Stimulated activated CD4-positive, alpha-beta T cell treated with anti-CD3 and anti-CD28 coated beads, TNF-alpha, amount 100 ng/mL, for 24 hours (primary cell): ENCODE data around the gene TMEM229A.
"Not testable (repeated sequence)": the region's sequence is repeated elsewhere in the genome, so short reads cannot be mapped to it uniquely, and the experiment has no call there.

Experiments used
- DNase-seq, 3 experiments: peaks; one replicate each; pipeline ENCODE4 v3.0.0-alpha.2; 2020; ENCODE audit warnings: low read depth in 3 of 3

Gene TMEM229A

DNA sequence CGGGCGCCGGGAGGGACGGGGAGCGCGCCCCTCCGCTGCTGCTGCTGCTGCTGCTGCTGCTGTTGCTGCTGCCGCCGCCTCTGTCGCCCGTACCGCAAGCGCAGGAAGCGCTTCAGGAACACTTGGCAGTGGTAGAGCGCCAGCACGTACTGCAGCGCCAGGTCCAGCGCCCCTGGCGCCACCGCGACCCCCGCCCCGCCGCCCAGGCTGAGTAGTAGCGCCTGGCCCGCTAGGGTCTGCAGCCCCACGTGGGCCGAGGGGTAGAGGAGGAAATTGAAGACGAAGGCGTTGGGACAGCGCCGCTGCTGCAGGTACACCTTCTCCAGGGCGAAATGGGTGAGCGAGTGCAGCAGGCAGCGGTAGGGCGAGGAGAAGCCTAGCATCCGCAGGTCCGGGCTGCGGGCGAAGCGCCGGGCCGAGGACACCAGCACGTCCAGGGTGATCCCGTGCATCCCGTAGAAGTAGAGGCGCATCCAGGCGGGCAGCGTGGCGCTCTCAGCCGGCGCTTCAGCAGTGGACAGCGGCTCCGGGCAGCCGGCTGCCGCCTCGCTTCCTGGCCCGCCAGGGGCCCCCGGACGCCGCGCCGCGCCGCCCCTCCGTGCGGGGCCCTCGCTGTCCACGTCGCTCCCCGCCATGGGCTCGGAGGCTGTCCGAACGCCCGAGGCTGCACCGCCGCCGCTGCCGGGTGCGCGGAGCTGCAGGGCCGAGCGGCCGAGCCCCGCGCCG, at the start of gene TMEM229A:
Gene TMEM229A, minus strand, starts transcription at position 699 of the 726 bp plus-strand sequence. Its CDS starts 64 bp downstream, at position 635.
- DNase-seq = no peak

DNA sequence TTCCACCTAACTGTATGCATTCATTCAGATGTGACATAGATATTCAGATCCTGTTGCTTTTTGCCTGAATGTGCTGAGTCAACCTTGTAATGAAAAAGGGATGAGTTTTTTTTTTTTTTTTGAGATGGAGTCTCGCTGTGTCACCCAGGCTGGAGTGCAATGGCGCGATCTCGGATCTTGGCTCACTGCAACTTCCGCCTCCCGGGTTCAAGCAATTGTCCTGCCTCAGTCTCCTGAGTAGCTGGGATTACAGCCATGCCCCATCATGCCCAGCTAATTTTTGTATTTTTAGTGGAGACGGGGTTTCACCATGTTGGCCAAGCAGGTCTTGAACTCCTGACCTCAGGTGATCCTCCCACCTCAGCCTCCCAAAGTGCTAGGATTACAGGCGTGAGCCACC, 49.4 kb upstream of the TMEM229A start:
- DNase-seq = not testable (repeated sequence)

DNA sequence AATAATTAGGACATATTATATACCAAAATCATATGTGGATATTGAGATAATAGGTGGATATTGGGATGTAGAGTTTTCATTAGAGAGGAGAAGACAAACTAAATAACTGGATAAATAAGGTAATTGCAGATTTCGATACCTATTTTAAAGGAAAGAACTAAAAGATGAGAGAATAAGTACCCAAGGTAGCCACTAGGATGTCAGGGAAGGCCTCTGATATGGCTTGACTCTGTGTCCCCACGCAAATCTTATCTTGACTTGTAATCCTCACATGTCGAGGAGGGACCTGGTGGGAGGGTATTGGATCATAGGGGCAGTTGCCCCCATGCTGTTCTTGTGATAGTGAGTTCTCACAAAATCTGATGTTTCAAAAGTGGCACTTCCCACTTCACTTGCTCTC, 44.7 kb upstream of the TMEM229A start:
- no peak for DNase-seq

DNA sequence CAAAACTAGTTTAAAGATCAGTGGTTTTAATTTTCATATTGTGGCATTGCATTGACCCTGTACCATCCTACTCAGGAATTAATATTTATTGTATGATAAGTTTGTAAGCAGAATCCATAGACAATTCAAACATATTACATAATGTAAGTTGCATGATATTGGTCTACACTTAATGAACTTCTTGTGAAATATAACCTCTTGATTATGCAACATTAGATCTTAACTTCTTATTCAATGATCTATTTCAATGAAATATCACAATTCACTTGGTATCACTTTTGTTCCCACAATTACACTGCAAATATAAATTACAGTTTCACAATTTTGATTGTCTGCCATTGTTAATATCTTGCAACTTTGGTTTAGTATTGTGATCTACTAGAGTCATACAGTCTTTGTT, 44.0 kb upstream of the TMEM229A start:
- no peak for DNase-seq

DNA sequence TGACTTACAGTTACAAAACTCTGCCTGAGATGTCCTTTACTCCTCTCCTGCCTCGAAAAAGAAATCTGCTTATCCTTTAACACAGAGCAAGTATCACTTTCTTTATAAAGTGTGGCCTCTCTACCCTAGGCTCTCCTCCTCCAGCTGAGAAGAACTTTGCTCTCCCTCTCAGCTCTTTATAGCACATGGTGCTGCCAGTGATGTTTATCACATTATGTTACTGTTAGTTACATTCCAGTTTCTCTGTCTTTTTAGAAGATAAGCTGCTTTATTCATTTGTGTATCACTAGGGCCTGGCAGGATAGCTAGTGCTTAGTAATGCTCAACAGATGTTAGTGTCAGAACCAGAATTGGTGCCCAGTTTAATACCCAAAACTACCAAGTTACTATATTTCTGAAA, 41.1 kb upstream of the TMEM229A start:
- DNase-seq = no peak

DNA sequence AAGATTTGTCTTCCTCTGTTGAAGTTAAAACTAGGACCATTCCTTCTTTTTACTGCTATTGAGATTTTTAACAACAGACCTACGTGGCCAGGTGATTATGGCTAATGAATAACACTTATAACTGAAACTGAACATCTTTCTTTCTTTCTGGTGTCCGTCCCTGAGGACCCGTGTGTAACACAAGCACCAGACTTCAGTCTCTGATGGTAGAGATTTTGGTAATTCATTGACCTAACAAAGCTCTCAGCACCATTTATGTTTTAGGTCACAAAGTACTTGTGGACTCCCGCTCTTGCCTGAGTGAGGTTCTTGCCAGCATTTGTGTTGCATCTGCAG, 40.4 kb upstream of the TMEM229A start:
- no peak for DNase-seq

DNA sequence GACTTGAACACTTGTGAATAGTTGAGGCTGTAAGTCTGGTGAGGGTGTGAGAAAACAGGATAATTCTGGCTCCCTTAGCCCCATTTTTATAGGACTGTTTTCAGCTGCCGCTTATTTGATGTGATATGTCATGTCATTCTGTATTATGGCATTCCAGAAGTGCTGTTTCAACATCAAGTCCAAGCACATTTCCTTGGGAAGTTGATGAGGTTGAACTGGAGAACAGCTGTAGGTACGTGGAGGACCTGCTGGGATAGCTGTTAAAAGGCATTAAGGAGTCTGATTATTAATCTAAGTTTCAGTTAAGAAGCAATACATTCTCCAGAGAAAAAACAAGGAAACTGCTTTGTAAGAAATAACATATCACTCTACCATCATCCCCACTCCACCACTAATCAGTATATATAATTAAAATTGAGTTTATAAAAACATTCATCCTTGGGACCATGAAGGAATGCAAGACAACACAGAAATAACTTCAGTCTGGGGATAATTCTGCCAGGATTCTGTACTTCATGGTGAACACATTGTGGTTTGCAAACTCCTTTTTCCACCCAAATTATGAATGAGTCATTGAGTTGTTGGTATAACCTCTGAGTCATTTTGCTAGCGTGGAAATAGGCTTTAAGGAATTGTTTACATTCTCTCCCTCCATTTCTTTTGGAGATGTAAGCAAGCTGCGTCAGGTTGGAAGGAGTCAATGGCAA, 39.9 kb upstream of the TMEM229A start:
- DNase-seq = no peak

DNA sequence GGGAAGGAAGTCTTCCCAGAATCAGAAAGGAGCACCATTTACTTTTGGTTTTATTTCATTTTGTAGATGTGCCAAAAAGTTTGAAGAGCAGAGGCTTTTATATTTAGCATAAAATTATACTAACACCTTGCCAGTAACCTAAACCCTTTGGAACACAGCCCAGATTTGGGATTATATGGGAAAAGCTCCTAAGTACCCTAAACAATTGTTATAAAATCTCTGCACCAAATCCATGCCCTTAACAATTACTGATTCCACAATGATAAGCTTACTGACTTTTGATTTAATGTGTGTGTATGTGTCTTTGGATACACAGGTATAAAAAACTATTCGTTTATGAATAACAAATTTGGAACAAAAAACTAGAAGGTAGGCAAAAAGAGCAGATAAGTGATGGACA, 39.0 kb upstream of the TMEM229A start:
- DNase-seq = no peak

DNA sequence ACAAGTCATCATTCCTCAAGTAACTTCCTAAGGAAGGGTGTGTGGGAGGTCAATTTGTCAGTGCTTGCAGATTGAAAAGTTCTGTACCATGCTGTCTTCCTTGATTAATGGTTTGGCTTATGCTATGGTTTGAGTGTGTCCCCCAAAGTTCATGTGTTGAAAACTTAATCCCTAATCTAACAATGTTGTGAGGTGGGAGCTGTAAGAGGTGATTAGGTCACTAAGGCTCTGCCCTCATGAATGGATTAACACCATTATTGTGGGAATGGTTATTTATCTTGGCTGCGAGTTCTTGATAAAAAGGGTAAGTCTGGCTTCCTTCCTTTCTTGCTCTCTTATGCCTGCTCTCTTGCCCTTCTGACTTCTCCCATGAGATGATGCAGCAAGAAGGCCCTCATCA, 29.3 kb upstream of the TMEM229A start:
- DNase-seq = no peak

DNA sequence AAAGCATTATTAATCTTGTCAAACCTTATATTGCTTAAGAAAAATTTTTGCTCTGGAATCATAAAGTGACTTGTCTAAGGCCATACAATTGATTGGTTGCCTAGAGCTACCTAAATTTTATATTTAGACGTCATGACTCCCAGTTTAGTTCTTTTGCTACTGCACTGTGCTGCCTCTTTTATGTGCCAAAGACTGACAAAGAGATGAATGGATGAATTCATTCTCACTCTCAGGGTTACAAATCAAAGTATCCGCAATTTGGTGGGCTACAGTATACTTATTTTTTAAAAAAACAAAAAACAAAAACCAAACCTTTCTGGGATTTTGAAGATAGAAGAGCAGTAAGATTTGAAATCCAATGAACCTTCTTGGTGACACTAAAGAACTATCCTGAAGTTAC, 27.7 kb upstream of the TMEM229A start:
- DNase-seq = no peak

DNA sequence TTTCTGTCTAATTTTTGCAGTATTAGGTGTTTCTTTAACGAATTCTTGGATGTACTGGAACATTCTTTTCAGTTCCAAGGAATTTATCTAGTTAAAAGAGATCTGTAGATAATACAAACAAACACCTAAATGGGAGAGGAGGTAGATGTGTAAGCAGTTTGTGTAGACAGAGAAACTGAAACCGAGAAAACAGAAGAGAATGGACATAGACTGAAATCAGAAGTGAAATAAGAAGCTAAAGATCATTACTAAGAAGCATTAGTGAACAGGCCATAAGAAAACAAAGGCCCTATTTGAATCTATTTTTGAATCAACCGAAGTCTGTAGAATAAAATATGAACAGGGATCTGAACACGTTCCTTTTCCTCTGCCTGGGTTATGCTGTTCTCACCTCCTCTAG, 26.5 kb upstream of the TMEM229A start:
- no peak for DNase-seq

DNA sequence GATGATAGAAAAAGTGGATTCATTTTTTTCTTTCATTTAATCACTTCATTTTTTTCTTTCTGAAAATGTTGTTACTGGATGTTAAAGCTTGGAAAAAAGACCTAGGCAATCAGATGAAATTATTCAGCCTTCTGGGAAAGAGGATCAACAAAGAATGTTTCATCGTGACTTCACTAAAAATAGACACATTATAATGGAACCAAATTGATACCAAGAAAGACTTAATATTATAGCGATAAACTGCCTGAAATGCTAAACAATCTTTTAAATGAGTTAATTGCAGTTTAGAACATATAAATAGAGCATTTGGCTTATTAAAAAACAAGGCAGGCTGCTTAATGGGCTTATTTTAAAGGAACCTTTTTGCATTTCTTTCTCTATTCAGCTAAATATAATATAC, 25.6 kb upstream of the TMEM229A start:
- no peak for DNase-seq

DNA sequence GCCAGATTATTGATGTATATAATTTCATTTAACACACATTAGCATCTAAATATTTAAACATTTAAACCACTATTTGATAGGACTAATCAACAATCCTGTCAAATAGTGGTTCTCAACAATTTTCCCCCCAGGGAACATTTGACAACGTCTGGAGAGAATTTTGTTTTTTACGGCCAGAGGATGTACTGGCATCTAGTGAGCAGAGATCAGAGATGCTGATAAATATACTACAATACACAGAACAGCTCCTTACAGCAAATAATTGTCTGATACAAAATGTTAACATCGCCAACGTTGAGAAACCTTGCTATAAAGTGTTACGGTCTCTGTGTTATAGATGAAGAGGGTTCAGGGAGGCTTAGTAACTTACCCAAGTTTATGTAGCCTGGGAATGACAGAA, 25.0 kb upstream of the TMEM229A start:
- no peak for DNase-seq

DNA sequence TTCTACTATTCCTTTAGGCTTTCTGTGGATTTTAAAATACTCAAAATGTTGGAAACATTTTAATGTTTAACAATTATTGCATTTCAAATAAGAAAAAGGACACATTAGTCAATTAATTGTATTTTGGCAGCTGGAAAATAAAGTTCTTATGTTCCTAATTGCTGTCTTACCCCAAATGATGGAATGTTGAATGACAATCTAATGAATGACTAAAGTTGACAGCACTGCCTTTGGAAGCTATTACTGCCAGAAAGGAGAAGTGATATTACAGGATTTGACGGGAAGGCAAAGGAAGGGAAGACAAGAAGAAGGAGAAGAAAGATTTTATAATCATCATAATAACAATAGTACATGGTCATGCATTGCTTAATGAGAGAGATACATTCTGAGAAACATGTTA, 23.4 kb upstream of the TMEM229A start:
- DNase-seq = no peak

DNA sequence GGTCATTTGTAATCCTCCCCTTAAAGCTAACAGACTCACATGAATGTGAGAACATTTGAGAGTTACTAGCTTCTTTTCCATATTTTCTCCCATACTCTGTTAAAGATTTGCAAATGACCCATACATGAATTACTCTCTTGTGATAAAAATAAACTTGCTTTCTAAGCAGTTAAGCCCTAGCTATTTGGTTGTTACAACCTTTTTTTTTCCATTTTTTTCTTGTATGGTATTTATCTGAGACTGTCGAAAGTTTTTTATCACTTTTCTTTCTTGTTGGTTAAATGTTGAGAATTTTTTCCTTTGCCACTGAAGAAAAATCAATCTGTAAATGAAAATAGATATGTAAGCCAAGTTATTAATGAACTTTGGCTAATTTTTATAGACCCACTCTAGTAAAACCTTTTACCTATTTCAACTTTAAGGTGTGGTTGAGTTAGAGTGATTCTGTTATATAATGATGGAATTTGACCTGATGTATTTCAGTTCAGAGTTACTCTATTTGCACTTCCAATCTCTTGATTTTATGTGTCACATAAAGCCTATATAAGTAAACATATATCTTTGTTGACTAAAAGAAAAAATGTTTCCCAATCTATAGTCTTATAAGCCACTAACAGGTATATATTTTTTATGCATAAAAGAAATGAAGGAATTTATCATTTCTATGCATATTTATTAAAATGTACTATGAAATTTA, 19.0 kb upstream of the TMEM229A start:
- DNase-seq = no peak

DNA sequence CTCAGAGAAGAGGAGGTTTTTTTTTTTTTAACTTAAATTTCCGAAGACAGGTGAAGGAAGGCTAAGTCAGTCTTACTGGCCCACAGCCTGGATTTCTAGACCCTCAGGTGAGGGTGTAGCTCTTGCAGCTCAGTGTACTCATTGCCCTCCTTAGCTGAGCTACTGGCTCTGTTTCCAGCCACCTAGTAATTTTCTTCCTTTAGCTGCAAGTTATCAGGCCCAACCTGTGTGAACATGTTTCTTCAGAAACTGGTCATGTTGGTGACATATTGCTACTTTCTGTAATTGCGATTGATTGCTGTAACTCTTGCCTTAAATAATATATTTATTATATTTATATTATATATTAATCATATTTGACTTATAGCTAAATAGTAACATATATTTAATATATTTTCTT, 10.0 kb upstream of the TMEM229A start:
- no peak for DNase-seq

DNA sequence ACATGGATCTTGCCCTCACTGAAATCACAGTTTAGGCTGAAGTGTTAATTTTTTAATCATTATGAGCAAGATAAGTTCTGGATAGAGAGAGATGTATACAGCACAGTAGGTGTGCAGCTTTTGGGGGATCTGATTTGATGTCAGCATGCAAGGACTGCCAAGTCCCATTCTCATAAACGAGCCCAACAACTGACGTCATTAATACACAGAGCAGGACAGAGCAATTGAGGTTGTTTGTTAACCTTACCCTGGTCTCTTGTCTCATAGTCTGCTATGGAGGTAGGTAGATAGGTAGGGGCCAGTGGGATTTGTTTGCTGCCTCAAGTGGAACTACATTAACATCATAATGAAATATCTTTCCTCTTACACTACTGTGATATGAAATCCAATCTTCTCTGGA, 8.6 kb upstream of the TMEM229A start:
- no peak for DNase-seq

DNA sequence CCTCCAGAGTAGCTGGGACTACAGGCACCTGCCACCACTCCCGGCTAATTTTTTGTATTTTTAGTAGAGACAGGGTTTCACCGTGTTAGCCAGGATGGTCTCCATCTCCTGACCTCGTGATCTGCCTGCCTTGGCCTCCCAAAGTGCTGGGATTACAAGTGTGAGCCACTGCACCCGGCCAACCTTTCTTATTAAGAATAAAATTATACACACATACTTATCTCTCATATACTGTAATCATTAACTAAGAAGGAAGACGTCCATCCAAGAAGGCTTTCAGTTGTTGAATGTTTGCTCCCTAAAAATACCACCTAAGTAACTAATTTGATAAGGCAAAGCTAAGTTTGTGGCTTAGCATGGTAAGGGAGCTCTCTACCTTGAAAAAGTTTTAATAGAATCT, 5.0 kb upstream of the TMEM229A start:
- DNase-seq = not testable (repeated sequence)

DNA sequence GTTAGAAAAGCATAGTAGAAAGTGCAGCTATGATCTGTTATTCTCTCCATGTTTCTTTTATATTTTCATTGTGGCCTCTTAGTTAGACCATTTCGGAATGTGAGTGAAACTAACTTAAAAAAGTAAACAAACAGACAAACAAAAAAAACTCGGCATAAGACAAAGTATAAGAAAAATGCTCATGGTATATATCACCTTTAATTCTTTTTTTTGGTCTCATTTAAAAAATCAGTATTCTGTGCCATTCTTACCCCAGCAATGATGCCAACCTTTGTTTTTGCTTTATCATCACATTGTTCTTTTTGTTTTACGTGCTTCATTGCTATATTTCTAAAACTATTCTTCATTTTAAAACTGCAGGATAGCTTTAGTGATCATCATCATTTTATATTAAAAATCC, 2.8 kb upstream of the TMEM229A start:
- DNase-seq = no peak

DNA sequence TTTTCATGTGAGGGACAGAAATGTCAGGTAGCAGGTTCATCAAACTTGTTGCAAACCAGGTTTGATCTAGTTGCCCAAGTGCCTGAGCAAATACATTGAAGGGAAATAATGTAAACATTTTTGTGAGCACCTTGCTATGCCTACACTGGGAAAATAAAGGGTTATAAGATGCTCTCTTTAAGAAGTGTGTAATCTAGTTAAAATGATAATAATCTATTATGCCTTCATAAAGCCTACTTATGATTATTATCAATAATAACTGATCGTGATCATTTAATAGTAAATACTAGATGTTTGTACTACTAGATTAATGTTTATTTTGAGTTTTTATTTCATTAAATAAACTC, 1.9 kb upstream of the TMEM229A start:
- no peak for DNase-seq

DNA sequence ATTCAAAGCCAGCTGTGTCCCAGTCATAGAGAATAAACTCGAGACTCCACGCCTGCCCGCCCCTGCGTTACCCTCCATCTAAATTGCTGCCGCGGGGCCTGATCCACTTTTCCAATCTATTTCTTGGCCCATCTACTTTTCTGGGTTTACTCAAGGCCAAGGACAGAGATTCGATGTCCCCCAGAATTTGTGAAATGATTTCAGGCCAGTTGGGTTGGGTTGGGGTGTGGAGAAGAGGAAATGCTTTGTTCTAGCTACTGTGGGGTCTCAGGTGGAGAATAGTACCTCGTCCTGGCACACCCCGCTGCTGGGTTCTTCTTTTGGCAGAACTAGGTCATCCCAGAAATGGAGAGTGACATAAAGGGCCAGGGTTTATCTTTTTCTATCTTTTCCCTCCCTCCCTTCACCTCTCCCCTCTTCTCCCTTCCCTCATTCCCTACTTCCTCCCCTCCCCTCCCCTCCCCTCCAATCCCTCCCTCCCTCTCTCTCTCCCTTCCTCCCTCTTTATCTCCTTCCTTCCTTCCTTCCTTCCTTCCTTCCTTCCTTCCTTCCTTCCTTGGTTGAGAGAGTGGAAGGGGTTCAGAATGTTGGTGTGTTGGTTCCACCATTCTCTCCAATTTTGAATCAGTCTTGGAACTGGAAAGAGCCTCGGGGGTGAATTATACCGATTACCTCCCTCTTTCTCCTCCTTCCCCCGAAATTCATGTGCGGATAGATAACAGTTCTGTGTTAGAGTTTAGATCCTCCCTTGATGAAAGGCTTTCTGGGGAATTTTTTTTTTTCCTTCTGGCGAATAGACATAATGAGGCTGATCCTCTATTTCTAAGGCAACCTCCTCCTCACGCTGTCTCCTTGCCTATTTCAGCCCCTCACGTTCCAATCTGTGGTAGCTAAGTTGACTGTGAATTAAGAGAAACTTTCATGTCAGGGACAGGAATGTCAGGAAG, 1.2 kb upstream of the TMEM229A start:
- no peak for DNase-seq
